GM10248 (cell line): Measurements from ENCODE around the gene POU2F1.

Experiments
- CTCF ChIA-PET: fragments of 300-600 bp; sonication (Branson Sonifier 250); formaldehyde crosslinking; extraction: SDS; loops from one replicate; lab custom pipeline; 2021; ENCODE audit warnings: antibody characterized with exemption; lab: Yijun Ruan, JAX
- POLR2A ChIA-PET: fragments of 350-650 bp; sonication (Branson Sonifier 250); formaldehyde crosslinking; extraction: SDS; loops from one replicate; lab custom pipeline; 2020; ENCODE audit warnings: antibody characterized with exemption; lab: Yijun Ruan, JAX
- DNase-seq: peaks from one replicate; pipeline ENCODE4 v3.0.0; 2012; ENCODE audit errors: extremely low spot score
- CTCF ChIP-seq: IDR thresholded peaks from 2 replicates; pipeline ENCODE4 v1.5.1; 2012; ENCODE audit warnings: mild to moderate bottlenecking, low read depth; ENCODE audit errors: extremely low read depth, missing control alignments, control extremely low read depth

Gene POU2F1

GRCh38 chr1:167460836-167461235 lies 240.2 kb downstream of the POU2F1 start:
- no peak for DNase-seq
- ChIA-PET POLR2A (no interaction called here), CTCF (interaction anchor here (2.6 kb wide), 1 partner anchor 73 kb away, joined by 6 read pairs; no protein-coding TSS in a partner anchor)
- TF ChIP-seq CTCF: no peak

GRCh38 chr1:167462341-167462740 lies 241.7 kb downstream of the POU2F1 start:
- TF ChIP-seq CTCF: no peak
- POLR2A ChIA-PET: no interaction called here
- CTCF ChIA-PET: interaction anchor here (1.1 to 2.6 kb wide), 2 partner anchors 24 to 71 kb away, joined by 4 to 6 read pairs; no protein-coding TSS in a partner anchor
- no peak for DNase-seq

GRCh38 chr1:167463080-167463479 lies 242.4 kb downstream of the POU2F1 start:
- TF ChIP-seq CTCF: no peak
- no peak for DNase-seq
- POLR2A ChIA-PET: no interaction called here
- CTCF ChIA-PET: interaction anchor here (1.1 to 2.6 kb wide), 2 partner anchors 24 to 71 kb away, joined by 4 to 6 read pairs; no protein-coding TSS in a partner anchor

GRCh38 chr1:167463875-167464575 lies 243.3 kb downstream of the POU2F1 start:
- POLR2A ChIA-PET: no interaction called here
- no peak for TF ChIP-seq CTCF
- CTCF ChIA-PET: interaction anchor here (1.2 to 1.9 kb wide), 2 partner anchors 14 to 66 kb away, joined by 4 to 5 read pairs; no protein-coding TSS in a partner anchor
- DNase-seq: no peak

GRCh38 chr1:167465018-167465417 lies 244.3 kb downstream of the POU2F1 start:
- no peak for TF ChIP-seq CTCF
- CTCF ChIA-PET: interaction anchor here (1.2 to 2.1 kb wide), 3 partner anchors 13 to 69 kb away, joined by 4 to 8 read pairs (median 5); no protein-coding TSS in a partner anchor
- POLR2A ChIA-PET: interaction anchor here (0.7 kb wide), 1 partner anchor 15 kb away, joined by 5 read pairs; no protein-coding TSS in a partner anchor
- no peak for DNase-seq

- CTCF ChIA-PET: interaction anchor here (0.9 to 2.1 kb wide), 3 partner anchors 12 to 68 kb away, joined by 3 to 8 read pairs (median 5); no protein-coding TSS in a partner anchor
- POLR2A ChIA-PET: interaction anchor here (0.7 kb wide), 1 partner anchor 16 kb away, joined by 5 read pairs; no protein-coding TSS in a partner anchor
- no peak for TF ChIP-seq CTCF
- DNase-seq: no peak
Measured at GRCh38 chr1:167465743-167466142, 245.1 kb downstream of the POU2F1 start.
